ENCODE results near the gene CDC45.
"Not testable (repeated sequence)": the region's sequence is repeated elsewhere in the genome, so short reads cannot be mapped to it uniquely, and the experiment has no call there.

CDC45 gene

GRCh38 chr22:19529811-19530210, 50.1 kb downstream of the CDC45 start:
- DNase-seq (ENCODE audit: extremely low spot score) = no peak
- ChIA-PET POLR2A (no interaction called here), CTCF (no interaction called here)
- no peak for TF ChIP-seq CTCF (IDR thresholded peaks at IDR 0.05; ENCODE audit: control extremely low read depth, extremely low read depth, low read depth, missing control alignments)

- DNase-seq (ENCODE audit: extremely low spot score) = no peak
- CTCF ChIA-PET = no interaction called here
- TF ChIP-seq CTCF (IDR thresholded peaks at IDR 0.05; ENCODE audit: control extremely low read depth, extremely low read depth, low read depth, missing control alignments) = no peak
- POLR2A ChIA-PET = no interaction called here
Measured at GRCh38 chr22:19530751-19531150, 51.0 kb downstream of the CDC45 start.

GRCh38 chr22:19531327-19531726, 51.6 kb downstream of the CDC45 start:
- DNase-seq (ENCODE audit: extremely low spot score); POLR2A ChIA-PET; CTCF ChIA-PET: not testable (repeated sequence)

- no peak for TF ChIP-seq CTCF (IDR thresholded peaks at IDR 0.05; ENCODE audit: control extremely low read depth, extremely low read depth, low read depth, missing control alignments)
- POLR2A ChIA-PET = no interaction called here
- CTCF ChIA-PET = no interaction called here
- DNase-seq (ENCODE audit: extremely low spot score) = no peak
Measured at GRCh38 chr22:19533049-19533626, 53.4 kb downstream of the CDC45 start.

- TF ChIP-seq CTCF (IDR thresholded peaks at IDR 0.05; ENCODE audit: control extremely low read depth, extremely low read depth, low read depth, missing control alignments) = no peak
- no peak for DNase-seq (ENCODE audit: extremely low spot score)
- CTCF ChIA-PET = no interaction called here
- POLR2A ChIA-PET = no interaction called here
Measured at GRCh38 chr22:19533857-19534256, 54.1 kb downstream of the CDC45 start.

GRCh38 chr22:19535001-19535400, 55.3 kb downstream of the CDC45 start:
- POLR2A ChIA-PET = no interaction called here
- no peak for TF ChIP-seq CTCF (IDR thresholded peaks at IDR 0.05; ENCODE audit: control extremely low read depth, extremely low read depth, low read depth, missing control alignments)
- DNase-seq (ENCODE audit: extremely low spot score) = no peak
- CTCF ChIA-PET = no interaction called here

GRCh38 chr22:19536564-19536963, 56.8 kb downstream of the CDC45 start:
- ChIA-PET CTCF (no interaction called here), POLR2A (no interaction called here)
- no peak for TF ChIP-seq CTCF (IDR thresholded peaks at IDR 0.05; ENCODE audit: control extremely low read depth, extremely low read depth, low read depth, missing control alignments)
- DNase-seq (ENCODE audit: extremely low spot score) = no peak
